HEK293 (cell line): Measurements from ENCODE around the gene APOBEC2.

Experiments
- HOXD13 ChIP-seq: sonication (generic); formaldehyde crosslinking; IDR thresholded peaks from 2 replicates; pipeline ENCODE4 v1.8.0; 2022; ENCODE audit warnings: missing genetic modification reagents, borderline replicate concordance
- PRDM2 ChIP-seq: fragments of 450-650 bp; formaldehyde crosslinking; IDR thresholded peaks from 2 replicates; pipeline ENCODE4 v1.5.1; 2016; ENCODE audit warnings: missing biosample characterization, missing genetic modification characterization, borderline replicate concordance
- SP2 ChIP-seq: fragments of 450-650 bp; formaldehyde crosslinking; IDR thresholded peaks from 2 replicates; pipeline ENCODE4 v1.5.1; 2016; ENCODE audit warnings: missing biosample characterization, missing genetic modification characterization
- SP3 ChIP-seq: fragments of 450-650 bp; formaldehyde crosslinking; IDR thresholded peaks from 2 replicates; pipeline ENCODE4 v1.5.1; 2016; ENCODE audit warnings: missing biosample characterization, missing genetic modification characterization
- SP7 ChIP-seq: fragments of 450-650 bp; formaldehyde crosslinking; IDR thresholded peaks from 2 replicates; pipeline ENCODE4 v1.5.1; 2016; ENCODE audit warnings: missing biosample characterization, missing genetic modification characterization
- TSHZ1 ChIP-seq: fragments of 450-650 bp; formaldehyde crosslinking; IDR thresholded peaks from 2 replicates; pipeline ENCODE4 v1.5.1; 2016; ENCODE audit warnings: missing biosample characterization, missing genetic modification characterization, borderline replicate concordance
- ZBTB10 ChIP-seq: fragments of 450-650 bp; formaldehyde crosslinking; IDR thresholded peaks from 2 replicates; pipeline ENCODE4 v1.5.1; 2016; ENCODE audit warnings: missing biosample characterization, missing genetic modification characterization
- ZBTB8A ChIP-seq: fragments of 450-650 bp; formaldehyde crosslinking; IDR thresholded peaks from 2 replicates; pipeline ENCODE4 v1.5.1; 2016; ENCODE audit warnings: missing biosample characterization, missing genetic modification characterization
- ZFP69B ChIP-seq: fragments of 450-650 bp; formaldehyde crosslinking; IDR thresholded peaks from 2 replicates; pipeline ENCODE4 v1.5.1; 2016; ENCODE audit warnings: missing biosample characterization, missing genetic modification characterization
- ZIC2 ChIP-seq: fragments of 450-650 bp; formaldehyde crosslinking; IDR thresholded peaks from 2 replicates; pipeline ENCODE4 v1.5.1; 2016; ENCODE audit warnings: missing biosample characterization, missing genetic modification characterization
- ZNF157 ChIP-seq: fragments of 450-650 bp; formaldehyde crosslinking; IDR thresholded peaks from 2 replicates; pipeline ENCODE4 v1.5.1; 2016; ENCODE audit warnings: missing biosample characterization, missing genetic modification characterization
- ZNF184 ChIP-seq: fragments of 450-650 bp; IDR thresholded peaks from 2 replicates; pipeline ENCODE4 v1.5.1; 2018; ENCODE audit warnings: missing biosample characterization, mild to moderate bottlenecking, missing genetic modification characterization
- ZNF214 ChIP-seq: fragments of 450-650 bp; formaldehyde crosslinking; IDR thresholded peaks from 2 replicates; pipeline ENCODE4 v1.5.1; 2017; ENCODE audit warnings: missing biosample characterization, mild to moderate bottlenecking, missing genetic modification characterization, borderline replicate concordance
- ZNF266 ChIP-seq: fragments of 450-650 bp; formaldehyde crosslinking; IDR thresholded peaks from 2 replicates; pipeline ENCODE4 v1.5.1; 2016; ENCODE audit warnings: missing biosample characterization, missing genetic modification characterization, low read depth
- ZNF274 ChIP-seq, 2 experiments: fragments of 200-500 bp in 1 of 2; fragments of 450-650 bp in 1 of 2; sonication (Bioruptor generic) in 1 of 2; formaldehyde crosslinking in 1 of 2; IDR thresholded peaks; 2 replicates each; pipeline versions ENCODE4 v1.5.1 to v1.6.1; 2014 to 2016; ENCODE audit warnings: borderline replicate concordance in 1 of 2, inconsistent platforms in 1 of 2, low read length in 1 of 2, missing biosample characterization in 1 of 2, missing genetic modification characterization in 1 of 2
- ZNF324 ChIP-seq: fragments of 450-650 bp; formaldehyde crosslinking; IDR thresholded peaks from 2 replicates; pipeline ENCODE4 v1.5.1; 2016; ENCODE audit warnings: missing biosample characterization, missing genetic modification characterization
- ZNF341 ChIP-seq: fragments of 450-650 bp; formaldehyde crosslinking; IDR thresholded peaks from 2 replicates; pipeline ENCODE4; 2016; ENCODE audit warnings: low read depth, missing biosample characterization, missing genetic modification characterization
- ZNF350 ChIP-seq: fragments of 450-650 bp; formaldehyde crosslinking; IDR thresholded peaks from 2 replicates; pipeline ENCODE4 v1.5.0; 2017; ENCODE audit warnings: missing biosample characterization, mild to moderate bottlenecking, missing genetic modification characterization
- ZNF433 ChIP-seq: fragments of 450-650 bp; formaldehyde crosslinking; IDR thresholded peaks from 2 replicates; pipeline ENCODE4 v1.5.1; 2016; ENCODE audit warnings: missing biosample characterization, missing genetic modification characterization, low read depth
- ZNF488 ChIP-seq: fragments of 450-650 bp; formaldehyde crosslinking; IDR thresholded peaks from 2 replicates; pipeline ENCODE4 v1.5.1; 2016; ENCODE audit warnings: missing biosample characterization, missing genetic modification characterization
- ZNF501 ChIP-seq: fragments of 450-650 bp; formaldehyde crosslinking; IDR thresholded peaks from 2 replicates; pipeline ENCODE4 v1.5.1; 2016; ENCODE audit warnings: missing biosample characterization, missing genetic modification characterization
- ZNF521 ChIP-seq: fragments of 450-650 bp; formaldehyde crosslinking; IDR thresholded peaks from 2 replicates; pipeline ENCODE4 v1.5.1; 2017; ENCODE audit warnings: missing biosample characterization, mild to moderate bottlenecking, missing genetic modification characterization
- ZNF558 ChIP-seq: fragments of 450-650 bp; formaldehyde crosslinking; IDR thresholded peaks from 2 replicates; pipeline ENCODE4 v1.5.1; 2016; ENCODE audit warnings: missing biosample characterization, missing genetic modification characterization
- ZNF585B ChIP-seq: fragments of 450-650 bp; formaldehyde crosslinking; IDR thresholded peaks from 2 replicates; pipeline ENCODE4 v1.5.1; 2016; ENCODE audit warnings: missing biosample characterization, missing genetic modification characterization
- ZNF76 ChIP-seq: fragments of 450-650 bp; formaldehyde crosslinking; IDR thresholded peaks from 2 replicates; pipeline ENCODE4; 2016; ENCODE audit warnings: low read depth, missing biosample characterization, missing genetic modification characterization, borderline replicate concordance
- ZNF768 ChIP-seq: fragments of 450-650 bp; formaldehyde crosslinking; IDR thresholded peaks from 2 replicates; pipeline ENCODE4 v1.5.1; 2018; ENCODE audit warnings: missing biosample characterization, mild to moderate bottlenecking, missing genetic modification characterization

Gene APOBEC2

GRCh38 chr6:41027799-41028560 lies 25.0 kb upstream of the APOBEC2 start (continued):
- TF ChIP-seq PRDM2 (no peak), ZIC2 (no peak), ZNF324 (tag by site-specific recombination) (no peak), ZNF184 (tag by site-specific recombination) (no peak), ZNF585B (no peak), ZBTB10 (tag by site-specific recombination) (no peak), ZNF558 (tag by site-specific recombination) (no peak), ZNF501 (tag by site-specific recombination) (peak; percentile 78), ZNF521 (tag by site-specific recombination) (no peak), ZNF488 (tag by site-specific recombination) (no peak), ZNF433 (tag by site-specific recombination) (no peak), ZNF341 (peak; percentile 70), ZNF266 (tag by site-specific recombination) (no peak), ZNF768 (tag by site-specific recombination) (no peak), HOXD13 (CRISPR knock-in tag) (no peak), ZNF274 (IDR thresholded peaks at IDR 0.05; ENCODE audit: low read length) (no peak), ZNF274 (tag by site-specific recombination; IDR thresholded peaks at IDR 0.05; ENCODE audit: borderline replicate concordance) (no peak), SP3 (tag by site-specific recombination) (peak; percentile 74), ZNF76 (peak; percentile 65; the same call in 1 of the 2 replicates), SP7 (tag by site-specific recombination) (peak; percentile 56; the same call in 1 of the 2 replicates), TSHZ1 (tag by site-specific recombination) (no peak), ZBTB8A (tag by site-specific recombination) (no peak), ZNF157 (tag by site-specific recombination) (no peak), SP2 (tag by site-specific recombination) (no peak), ZNF350 (no peak), ZFP69B (tag by site-specific recombination) (no peak), ZNF214 (tag by site-specific recombination) (no peak)
